GM21367 (cell line): ENCODE measurements around the gene FXYD3.
"Not testable (repeated sequence)": the region's sequence is repeated elsewhere in the genome, so short reads cannot be mapped to it uniquely, and the experiment has no call there.

Source experiments
- ATAC-seq: cut with Tn5 transposase; IDR thresholded peaks from one replicate; pipeline ENCODE4 v1.9.1; 2021; ENCODE audit not compliant: unreplicated experiment

FXYD3 gene

GRCh38 chr19:35085947-35086346 is 29.7 kb upstream of the FXYD3 start:
- ATAC-seq = no peak

- no peak for ATAC-seq
Observed at GRCh38 chr19:35086455-35086854, 29.2 kb upstream of the FXYD3 start.

GRCh38 chr19:35087393-35087792 is 28.2 kb upstream of the FXYD3 start:
- no peak for ATAC-seq

GRCh38 chr19:35088131-35088913 is 27.3 kb upstream of the FXYD3 start:
- no peak for ATAC-seq

GRCh38 chr19:35089554-35089953 is 26.1 kb upstream of the FXYD3 start:
- ATAC-seq = no peak

GRCh38 chr19:35090160-35090505 is 25.5 kb upstream of the FXYD3 start:
- ATAC-seq = no peak

- ATAC-seq = no peak
Observed at GRCh38 chr19:35090506-35091214, 25.0 kb upstream of the FXYD3 start.

- no peak for ATAC-seq
Observed at GRCh38 chr19:35093430-35093829, 22.2 kb upstream of the FXYD3 start.

- ATAC-seq = no peak
Observed at GRCh38 chr19:35093941-35094647, 21.5 kb upstream of the FXYD3 start.

- ATAC-seq = no peak
Observed at GRCh38 chr19:35094656-35095055, 21.0 kb upstream of the FXYD3 start.

GRCh38 chr19:35095667-35096368 is 19.8 kb upstream of the FXYD3 start:
- no peak for ATAC-seq

- no peak for ATAC-seq
Observed at GRCh38 chr19:35098413-35099049, 17.1 kb upstream of the FXYD3 start.

- no peak for ATAC-seq
Observed at GRCh38 chr19:35099155-35099896, 16.3 kb upstream of the FXYD3 start.

GRCh38 chr19:35099897-35100275 is 15.7 kb upstream of the FXYD3 start:
- no peak for ATAC-seq

- ATAC-seq = no peak
Observed at GRCh38 chr19:35100588-35101533, 14.8 kb upstream of the FXYD3 start.

GRCh38 chr19:35101949-35102348 is 13.7 kb upstream of the FXYD3 start:
- ATAC-seq = not testable (repeated sequence)

GRCh38 chr19:35103614-35104013 is 12.0 kb upstream of the FXYD3 start:
- ATAC-seq = not testable (repeated sequence)

GRCh38 chr19:35104361-35104760 is 11.3 kb upstream of the FXYD3 start:
- no peak for ATAC-seq

- no peak for ATAC-seq
Observed at GRCh38 chr19:35105047-35105410, 10.6 kb upstream of the FXYD3 start.
